H1 (cell line): ENCODE results near the gene CKAP4. TPM values are rescaled to one million over a fixed set of nuclear protein-coding genes. Genes with fewer than 3 reads are reported as not detected.

ENCODE experiments used
- CTCF ChIA-PET: fragments of 300-600 bp; sonication (Branson Sonifier 250); formaldehyde crosslinking; loops from one replicate; lab custom pipeline; 2021; ENCODE audit not compliant: partially characterized antibody; lab: Charles Lee
- POLR2A ChIA-PET: fragments of 300-600 bp; sonication (Branson Sonifier 250); formaldehyde crosslinking; loops from one replicate; lab custom pipeline; 2021; ENCODE audit warnings: inconsistent platforms; ENCODE audit not compliant: partially characterized antibody; lab: Charles Lee
- DNase-seq, 2 experiments: peaks; one replicate each; pipeline versions ENCODE4 v3.0.0 to v3.0.0-alpha.2; 2010 to 2022; ENCODE audit warnings: low spot score in 2 of 2, low read depth in 1 of 2, mixed read lengths in 1 of 2
- FAIRE-seq: peaks from 2 replicates; lab custom pipeline; 2011; peaks lifted over from hg19 to GRCh38; lab: Jason Lieb, UNC
- H2AFZ ChIP-seq: 2 replicates; pipeline ENCODE4 v1.8.1; 2012; ENCODE audit warnings: low read length, inconsistent platforms
- H2AK5ac ChIP-seq: 2 replicates; pipeline ENCODE4 v1.6.1; 2013; ENCODE audit warnings: low read depth, low read length
- H2BK120ac ChIP-seq: replicated peaks from 2 replicates; pipeline ENCODE3; 2013; ENCODE audit warnings: low read depth, low read length, inconsistent platforms
- H2BK12ac ChIP-seq: 2 replicates; pipeline ENCODE4 v1.6.1; 2013; ENCODE audit warnings: low read depth, low read length
- H2BK15ac ChIP-seq: 2 replicates; pipeline ENCODE4 v1.6.1; 2013; ENCODE audit warnings: low read length
- H2BK20ac ChIP-seq: 2 replicates; pipeline ENCODE4 v1.6.1; 2013; ENCODE audit warnings: low read length
- H2BK5ac ChIP-seq: 2 replicates; pipeline ENCODE4 v1.6.1; 2013; ENCODE audit warnings: low read depth, low read length
- H3K14ac ChIP-seq: 2 replicates; pipeline ENCODE4 v1.6.1; 2013; ENCODE audit warnings: inconsistent platforms; ENCODE audit not compliant: insufficient read length
- H3K18ac ChIP-seq: 2 replicates; pipeline ENCODE4 v1.6.1; 2013; ENCODE audit warnings: low read length; ENCODE audit errors: extremely low read depth
- H3K23ac ChIP-seq: 2 replicates; pipeline ENCODE4 v1.6.1; 2013; ENCODE audit warnings: inconsistent platforms; ENCODE audit not compliant: insufficient read length
- H3K23me2 ChIP-seq: 2 replicates; pipeline ENCODE4 v1.6.1; 2013; ENCODE audit warnings: low read depth, low read length
- H3K27ac ChIP-seq: 2 replicates; pipeline ENCODE4 v1.6.1; 2011; ENCODE audit warnings: low read depth, low read length, inconsistent platforms
- H3K27me3 ChIP-seq, 4 experiments: replicated peaks in 1 of 4; 1 replicate in 1 of 4; 2 replicates in 3 of 4; pipeline versions ENCODE4 v1.6.1 to v1.8.1; 2011 to 2013; ENCODE audit warnings: low read length in 3 of 4, mild to moderate bottlenecking in 3 of 4, inconsistent platforms in 2 of 4, mixed read lengths in 2 of 4, moderate library complexity in 1 of 4; ENCODE audit not compliant: control insufficient read depth in 3 of 4, insufficient read depth in 3 of 4; ENCODE audit errors: extremely low read depth in 1 of 4
- H3K36me3 ChIP-seq, 4 experiments: 2 replicates each; pipeline versions ENCODE4 v1.6.1 to v1.8.1; 2011 to 2013; ENCODE audit warnings: mild to moderate bottlenecking in 4 of 4, low read length in 3 of 4, moderate library complexity in 2 of 4, control low read depth in 1 of 4, inconsistent platforms in 1 of 4; ENCODE audit not compliant: insufficient read depth in 4 of 4, control insufficient read depth in 2 of 4
- H3K4ac ChIP-seq: replicated peaks from 2 replicates; pipeline ENCODE3; 2013; ENCODE audit warnings: low read length, low read depth, mixed read lengths, inconsistent platforms; ENCODE audit not compliant: insufficient read length
- H3K4me1 ChIP-seq, 4 experiments: replicated peaks in 1 of 4; 1 replicate in 1 of 4; 2 replicates in 3 of 4; pipeline versions ENCODE4 v1.6.1 to v1.8.1; 2011 to 2013; ENCODE audit warnings: low read length in 3 of 4, inconsistent platforms in 2 of 4, mixed read lengths in 1 of 4; ENCODE audit not compliant: insufficient read depth in 4 of 4, control insufficient read depth in 3 of 4
- H3K4me2 ChIP-seq, 2 experiments: 2 replicates each; pipeline versions ENCODE4 v1.6.1 to v1.8.1; 2011 to 2013; ENCODE audit warnings: low read depth in 2 of 2, low read length in 2 of 2, control low read depth in 1 of 2, inconsistent platforms in 1 of 2, mild to moderate bottlenecking in 1 of 2; ENCODE audit not compliant: insufficient read depth in 1 of 2
- H3K4me3 ChIP-seq, 4 experiments: fragments of 200-600, 300-600 bp in 1 of 4; sonication (generic), shearing (Covaris generic), sonication (Bioruptor Twin) in 1 of 4; 2 replicates each; pipeline versions ENCODE4 v1.5.1 to v1.8.1; 2011 to 2016; ENCODE audit warnings: low read length in 4 of 4, low read depth in 3 of 4, control low read depth in 2 of 4, inconsistent platforms in 2 of 4, mild to moderate bottlenecking in 2 of 4, mixed read lengths in 1 of 4, moderate library complexity in 1 of 4; ENCODE audit not compliant: insufficient read depth in 2 of 4; ENCODE audit errors: extremely low read depth in 1 of 4
- H3K56ac ChIP-seq: replicated peaks from 2 replicates; pipeline ENCODE3; 2013; ENCODE audit warnings: low read depth, mild to moderate bottlenecking, mixed read lengths, low read length, inconsistent platforms; ENCODE audit not compliant: insufficient read length
- H3K79me1 ChIP-seq: 2 replicates; pipeline ENCODE4 v1.6.1; 2013; ENCODE audit warnings: low read depth, low read length, control low read depth
- H3K79me2 ChIP-seq, 2 experiments: 2 replicates each; pipeline versions ENCODE4 v1.6.1 to v1.8.1; 2012 to 2013; ENCODE audit warnings: low read length in 2 of 2, mild to moderate bottlenecking in 2 of 2, inconsistent platforms in 1 of 2; ENCODE audit not compliant: insufficient read depth in 2 of 2, control insufficient read depth in 1 of 2
- H3K9ac ChIP-seq, 4 experiments: replicated peaks in 1 of 4; 1 replicate in 1 of 4; 2 replicates in 3 of 4; pipeline versions ENCODE4 v1.6.1 to v1.8.1; 2011 to 2013; ENCODE audit warnings: low read depth in 3 of 4, low read length in 3 of 4, control low read depth in 2 of 4, mild to moderate bottlenecking in 2 of 4, moderate library complexity in 2 of 4, inconsistent platforms in 1 of 4; ENCODE audit errors: extremely low read depth in 1 of 4
- H3K9me3 ChIP-seq, 2 experiments: 2 replicates each; pipeline versions ENCODE4 v1.6.1 to v1.8.1; 2012 to 2013; ENCODE audit warnings: mild to moderate bottlenecking in 2 of 2, moderate library complexity in 2 of 2, control low read depth in 1 of 2, inconsistent platforms in 1 of 2, low read depth in 1 of 2, low read length in 1 of 2, mixed read lengths in 1 of 2; ENCODE audit not compliant: insufficient read depth in 2 of 2
- H4K20me1 ChIP-seq, 2 experiments: replicated peaks in 1 of 2; 2 replicates each; pipeline versions ENCODE3 to v1.8.1; 2011 to 2013; ENCODE audit warnings: inconsistent platforms in 2 of 2, low read length in 2 of 2, mild to moderate bottlenecking in 1 of 2; ENCODE audit not compliant: insufficient read depth in 2 of 2, control insufficient read depth in 1 of 2
- H4K5ac ChIP-seq: 2 replicates; pipeline ENCODE4 v1.6.1; 2013; ENCODE audit warnings: low read length, low read depth, mixed read lengths, inconsistent platforms; ENCODE audit not compliant: insufficient read length
- H4K8ac ChIP-seq: 2 replicates; pipeline ENCODE4 v1.8.0; 2013; ENCODE audit warnings: mild to moderate bottlenecking, moderate library complexity, low read length, inconsistent platforms; ENCODE audit not compliant: insufficient read depth; ENCODE audit errors: extremely low read depth
- H4K91ac ChIP-seq: replicated peaks from 2 replicates; pipeline ENCODE3; 2013; ENCODE audit warnings: low read length, mixed read lengths, inconsistent platforms; ENCODE audit not compliant: insufficient read length
- ASH2L ChIP-seq: fragments of 200-600, 300-600 bp; sonication (generic); IDR thresholded peaks from one replicate; pipeline ENCODE4 v1.7.1; 2017; ENCODE audit warnings: low read length
- CREB1 ChIP-seq: IDR thresholded peaks from 2 replicates; pipeline ENCODE4 v1.6.1; 2012; ENCODE audit warnings: inconsistent platforms
- CTBP2 ChIP-seq: IDR thresholded peaks from 2 replicates; pipeline ENCODE4 v1.7.0; 2011; ENCODE audit warnings: borderline replicate concordance, mild to moderate bottlenecking, moderate library complexity, mixed read lengths, low read length; ENCODE audit not compliant: insufficient read depth, insufficient read length
- GABPA ChIP-seq: IDR thresholded peaks from 2 replicates; pipeline ENCODE4 v1.6.1; 2011; ENCODE audit warnings: mild to moderate bottlenecking, low read length, moderate library complexity, borderline replicate concordance; ENCODE audit not compliant: insufficient read depth
- HDAC2 ChIP-seq, 2 experiments: fragments of 300-600 bp in 1 of 2; sonication (generic) in 1 of 2; IDR thresholded peaks; 2 replicates each; pipeline ENCODE4 v1.6.1; 2011 to 2012; ENCODE audit warnings: low read depth in 2 of 2, low read length in 2 of 2, mild to moderate bottlenecking in 2 of 2, moderate library complexity in 2 of 2, borderline replicate concordance in 1 of 2, inconsistent platforms in 1 of 2
- SIN3A ChIP-seq, 2 experiments: IDR thresholded peaks in 1 of 2; conservative IDR thresholded peaks in 1 of 2; 2 replicates each; pipeline ENCODE4 v1.6.1; 2011 to 2012; ENCODE audit warnings: low read length in 2 of 2, improper control_type of control experiment in 1 of 2, low read depth in 1 of 2, mild to moderate bottlenecking in 1 of 2
- SP1 ChIP-seq: IDR thresholded peaks from 2 replicates; pipeline ENCODE4 v1.6.1; 2011; ENCODE audit warnings: low read depth, low read length
- SP4 ChIP-seq: IDR thresholded peaks from 2 replicates; pipeline ENCODE4 v1.6.1; 2012; ENCODE audit warnings: low read length, inconsistent platforms
- SRF ChIP-seq: IDR thresholded peaks from 2 replicates; pipeline ENCODE4 v1.6.1; 2011; ENCODE audit warnings: mild to moderate bottlenecking, low read depth, low read length, moderate library complexity
- TAF7 ChIP-seq: optimal IDR thresholded peaks from 2 replicates; pipeline ENCODE3; 2011; ENCODE audit warnings: low read depth, mild to moderate bottlenecking, inconsistent platforms, low read length, moderate library complexity, borderline replicate concordance
- TEAD4 ChIP-seq: IDR thresholded peaks from 2 replicates; pipeline ENCODE4 v1.6.1; 2012; ENCODE audit warnings: low read depth, low read length, inconsistent platforms, mixed read lengths
- YY1 ChIP-seq: IDR thresholded peaks from 2 replicates; pipeline ENCODE4 v1.6.1; 2011; ENCODE audit warnings: low read depth, mild to moderate bottlenecking, low read length
- WGBS, 2 experiments: shearing (Covaris generic) in 1 of 2; methylation state at CpG; one replicate each; pipeline versions ENCODE4 v1.1.6 to v1.1.7; 2013 to 2015; ENCODE audit warnings: low lambda C conversion rate in 2 of 2, mixed read lengths in 2 of 2, inconsistent platforms in 1 of 2, low coverage in 1 of 2, missing lambda C conversion rate in 1 of 2; ENCODE audit not compliant: insufficient replicate concordance in 2 of 2, insufficient coverage in 1 of 2, insufficient read length in 1 of 2; ENCODE audit errors: extremely low coverage in 1 of 2, missing lambda C conversion rate in 1 of 2; 5-methylcytosine and 5-hydroxymethylcytosine counted together
- polyA plus RNA-seq, 7 experiments: library from polyadenylated mRNA; depleted of rRNA in 3 of 7; stranded (reverse) in 5 of 7; unstranded in 2 of 7; fragments of >200 nt in 5 of 7; fragments of 200-250 nt in 2 of 7; gene quantifications; 1 replicate in 5 of 7; 2 replicates in 1 of 7; 4 replicates in 1 of 7; pipeline versions ENCODE4 v1.2.1 to v1.2.3, GENCODE V29; 2011 to 2013; ENCODE audit warnings: missing spikeins in 2 of 7, mixed read lengths in 2 of 7
- total RNA-seq: library from RNA; stranded (reverse); fragmentation: NEBNext Ultra II Directional; extraction: Animal tissue kit (Norgen Biotek cat#: 25700); gene quantifications from 2 replicates; pipeline ENCODE4 v1.2.1, GENCODE V29; 2021

Gene CKAP4
- total and polyA plus RNA-seq, 2 of the 8 experiments (the other 6 are each of a cell fraction or from before 2014, with no cell fraction given) = 35.8 to 80.7 TPM

GRCh38 chr12:106292339-106292738 lies 44.5 kb upstream of the CKAP4 start:
- no peak overlapping the region for H4K91ac ChIP-seq
- H3K27me3 ChIP-seq = no peaks in the 10 kb centered on the region
- no peak overlapping the region for H3K4me3 ChIP-seq
- POLR2A ChIA-PET = no interaction called here
- H2BK120ac ChIP-seq = no peak overlapping the region
- H2AFZ ChIP-seq = no peak overlapping the region
- no peaks in the 10 kb centered on the region for H3K23me2 ChIP-seq
- no peak for FAIRE-seq
- no peak overlapping the region for H4K5ac ChIP-seq
- no peaks in the 10 kb centered on the region for H3K79me1 ChIP-seq
- WGBS, 2 experiments = 88% methylated on average over 5 of the region's 5 CpGs; no CpG with 5 or more reads in 1 of the 2 experiments
- no peak overlapping the region for H3K56ac ChIP-seq
- no peak overlapping the region for H2AK5ac ChIP-seq
- TF ChIP-seq GABPA (no peak), SIN3A (conservative IDR thresholded peaks at IDR 0.05 in 1 of 2, IDR thresholded peaks at IDR 0.05 in 1 of 2; ENCODE audit: low read depth in 1 of 2, low read length in 2 of 2) (no peak), HDAC2 (IDR thresholded peaks at IDR 0.05; ENCODE audit: borderline replicate concordance in 1 of 2, low read depth in 2 of 2, low read length in 2 of 2) (no peak), SP4 (no peak), ASH2L (no peak), SP1 (no peak), TEAD4 (no peak), TAF7 (no peak), CREB1 (no peak), YY1 (no peak), CTBP2 (no peak), SRF (no peak)
- H3K27ac ChIP-seq = no peak overlapping the region
- no peak overlapping the region for H3K4ac ChIP-seq
- H3K18ac ChIP-seq = no peak overlapping the region
- no peak overlapping the region for H3K23ac ChIP-seq
- no peak overlapping the region for H3K14ac ChIP-seq
- H2BK5ac ChIP-seq = no peak overlapping the region
- no peaks in the 10 kb centered on the region for H3K4me1 ChIP-seq
- no peak overlapping the region for H4K8ac ChIP-seq
- CTCF ChIA-PET = interaction anchor here (1.1 to 2.9 kb wide), 4 partner anchors 10 to 69 kb away, joined by 3 to 25 read pairs (median 5); no protein-coding TSS in a partner anchor
- no peak overlapping the region for H2BK12ac ChIP-seq
- H3K79me2 ChIP-seq = no peaks in the 10 kb centered on the region
- H3K9me3 ChIP-seq = no peaks in the 10 kb centered on the region
- no peak for DNase-seq
- H3K4me2 ChIP-seq = no peak overlapping the region
- H3K9ac ChIP-seq = no peak overlapping the region
- H2BK20ac ChIP-seq = no peak overlapping the region
- no peak overlapping the region for H2BK15ac ChIP-seq
- H4K20me1 ChIP-seq = no peaks in the 10 kb centered on the region
- no peaks in the 10 kb centered on the region for H3K36me3 ChIP-seq
